ENCODE measurements around the gene CR1. TPM values are rescaled to one million over a fixed set of nuclear protein-coding genes. Genes with fewer than 3 reads are reported as not detected.

The CR1 gene
- total and polyA plus RNA-seq, 9 of the 15 experiments (the other 6 are each of a cell fraction or from before 2014, with no cell fraction given), result 0.07 to 0.47 (median 0.18) TPM

GRCh38 chr1:207458414-207458813, 37.5 kb upstream of the CR1 start:
- Histone ChIP-seq H4K20me1 (replicated peaks; ENCODE audit: control insufficient read depth, insufficient read depth, low read length) (no peaks in the 10 kb centered on the region), H3K9ac (ENCODE audit: insufficient read depth in 1 of 2, low read depth in 2 of 2, low read length in 2 of 2) (no peak overlapping the region), H3K9me1 (ENCODE audit: control insufficient read depth, insufficient read depth, low read length) (no peaks in the 10 kb centered on the region), H3K4me2 (ENCODE audit: insufficient read depth, low read length) (no peak overlapping the region), H3K79me2 (ENCODE audit: control insufficient read depth, insufficient read depth, low read length) (no peaks in the 10 kb centered on the region), H3K9me3 (replicated peaks; ENCODE audit: control insufficient read depth, insufficient read depth, low read depth, low read length) (no peaks in the 10 kb centered on the region), H3K4me3 (no peak overlapping the region), H3K27me3 (ENCODE audit: control insufficient read depth in 2 of 2, insufficient read depth in 2 of 2, low read length in 2 of 2) (no peaks in the 10 kb centered on the region), H3K27ac (ENCODE audit: extremely low read depth, low read depth, low read length) (no peak overlapping the region), H2AFZ (ENCODE audit: low read depth, low read length) (peak overlapping the region; percentile 11; the same call in 1 of the 2 replicates), H3K4me1 (replicated peaks in 1 of 2; ENCODE audit: control insufficient read depth in 2 of 2, insufficient read depth in 2 of 2, low read length in 2 of 2) (peaks cover 10 to 15% of the 10 kb centered on the region in 2 experiments; a peak in 4 of 5 replicates), H3K36me3 (ENCODE audit: control insufficient read depth, insufficient read depth, low read length) (no peaks in the 10 kb centered on the region)
- BruUV-seq (replicated peaks), result no TSS peak
- DNase-seq (ENCODE audit: extremely low read depth in 1 of 4, low spot score in 3 of 4) (no peak), FAIRE-seq (no peak), ATAC-seq (no peak)
- TF ChIP-seq ZFX (CRISPR knock-in tag; IDR thresholded peaks at IDR 0.05), result peak; percentile 31; the same call in 1 of the 2 replicates
- no peak for TF ChIP-seq ZNF140 (CRISPR knock-in tag; IDR thresholded peaks at IDR 0.05)
- ChIA-PET CTCF (ENCODE audit: low intra/inter-chr PET ratio) (no interaction called here), POLR2A (interaction anchor here (0.7 to 2.3 kb wide), 2 partner anchors 9 to 481 kb away, joined by 4 to 7 read pairs; no protein-coding TSS in a partner anchor)
- intact Hi-C loops (cut with micrococcal nuclease) (no loop called here), in situ Hi-C loops (cut with MboI) (no loop called here)
- WGBS (ENCODE audit: insufficient coverage, low coverage, missing lambda C conversion rate), result 40% methylated on average over 1 of the region's 1 CpG

GRCh38 chr1:207459008-207459407, 36.9 kb upstream of the CR1 start:
- no peak for ATAC-seq
- Histone ChIP-seq H3K27me3 (ENCODE audit: control insufficient read depth in 2 of 2, insufficient read depth in 2 of 2, low read length in 2 of 2) (no peaks in the 10 kb centered on the region), H4K20me1 (replicated peaks; ENCODE audit: control insufficient read depth, insufficient read depth, low read length) (no peaks in the 10 kb centered on the region), H3K9me1 (ENCODE audit: control insufficient read depth, insufficient read depth, low read length) (no peaks in the 10 kb centered on the region), H3K9ac (ENCODE audit: insufficient read depth in 1 of 2, low read depth in 2 of 2, low read length in 2 of 2) (no peak overlapping the region), H3K79me2 (ENCODE audit: control insufficient read depth, insufficient read depth, low read length) (no peaks in the 10 kb centered on the region), H3K9me3 (replicated peaks; ENCODE audit: control insufficient read depth, insufficient read depth, low read depth, low read length) (no peaks in the 10 kb centered on the region), H3K4me3 (no peak overlapping the region), H3K27ac (ENCODE audit: extremely low read depth, low read depth, low read length) (no peak overlapping the region), H3K4me2 (ENCODE audit: insufficient read depth, low read length) (no peak overlapping the region), H3K36me3 (ENCODE audit: control insufficient read depth, insufficient read depth, low read length) (no peaks in the 10 kb centered on the region), H2AFZ (ENCODE audit: low read depth, low read length) (no peak overlapping the region), H3K4me1 (replicated peaks in 1 of 2; ENCODE audit: control insufficient read depth in 2 of 2, insufficient read depth in 2 of 2, low read length in 2 of 2) (peaks cover 8 to 21% of the 10 kb centered on the region in 2 experiments; a peak in 4 of 5 replicates)
- in situ Hi-C loops (cut with MboI) (no loop called here), intact Hi-C loops (cut with micrococcal nuclease) (no loop called here)
- DNase-seq (ENCODE audit: extremely low read depth in 1 of 4, low spot score in 3 of 4), result no peak
- POLR2A ChIA-PET, result no interaction called here
- BruUV-seq (replicated peaks), result no TSS peak
- WGBS (ENCODE audit: insufficient coverage, low coverage, missing lambda C conversion rate), result 53% methylated on average over 2 of the region's 2 CpGs
- FAIRE-seq, result no peak
- CTCF ChIA-PET (ENCODE audit: low intra/inter-chr PET ratio), result no interaction called here
- TF ChIP-seq ZNF431 (CRISPR knock-in tag; IDR thresholded peaks at IDR 0.05), result no peak
- TF ChIP-seq FOXM1 (IDR thresholded peaks at IDR 0.05; ENCODE audit: low read depth), result no peak
- no peak for TF ChIP-seq FOXM1 (CRISPR knock-in tag; IDR thresholded peaks at IDR 0.05; ENCODE audit: low read depth)
- no peak for TF ChIP-seq MTA1 (IDR thresholded peaks at IDR 0.05; ENCODE audit: borderline replicate concordance)
- no peak for TF ChIP-seq EZH2 (IDR thresholded peaks at IDR 0.05; ENCODE audit: borderline replicate concordance, low read depth, low read length)
- no peak for TF ChIP-seq HNRNPLL (IDR thresholded peaks at IDR 0.05; ENCODE audit: low read depth, low read length, poor library complexity, severe bottlenecking)
- TF ChIP-seq GATAD2B (IDR thresholded peaks at IDR 0.05; ENCODE audit: borderline replicate concordance), result no peak
- no peak for TF ChIP-seq ZMIZ1 (IDR thresholded peaks at IDR 0.05; ENCODE audit: low read depth in 2 of 2, low read length in 2 of 2)
- TF ChIP-seq FOXJ2 (tag; IDR thresholded peaks at IDR 0.05), result no peak
- TF ChIP-seq MBD1 (CRISPR knock-in tag; IDR thresholded peaks at IDR 0.05), result no peak
